ENCODE measurements around the gene STAT3.
"Not testable (repeated sequence)": the region's sequence is repeated elsewhere in the genome, so short reads cannot be mapped to it uniquely, and the experiment has no call there.

STAT3 gene

DNA sequence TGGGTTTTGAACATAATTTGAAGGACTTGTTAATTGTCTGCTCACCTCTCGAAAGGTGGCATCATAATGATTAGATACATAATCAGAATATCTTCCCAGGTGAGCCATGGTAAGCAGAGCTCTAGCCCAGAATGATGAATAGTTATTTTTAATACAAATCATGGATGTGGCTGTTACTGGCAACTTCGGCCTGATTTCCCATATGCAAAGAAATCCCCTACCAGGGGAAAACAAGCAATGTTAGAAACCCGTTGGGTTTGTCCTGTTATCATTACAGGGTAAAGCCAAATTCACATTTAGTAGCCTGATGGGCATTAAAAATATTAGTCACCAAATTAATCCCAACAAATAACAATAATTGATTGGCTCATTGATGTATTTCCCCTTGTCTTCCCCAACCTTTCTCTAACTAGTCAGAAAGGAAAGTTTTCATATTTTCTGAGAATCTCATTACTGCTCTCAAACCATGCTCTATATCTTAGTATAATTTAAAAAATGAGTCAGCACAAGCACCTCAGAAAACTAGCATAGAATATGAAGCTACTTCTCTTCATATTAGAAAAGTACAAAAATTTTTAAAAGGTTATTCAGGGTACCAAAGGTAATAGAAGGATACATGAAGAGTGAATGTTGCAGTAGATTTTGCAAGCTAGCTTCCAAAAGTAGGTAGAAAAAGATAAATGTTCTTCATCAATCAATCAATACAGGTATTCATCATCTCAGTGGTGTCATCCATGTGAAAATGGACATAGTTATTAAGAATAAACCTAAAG, 117.0 kb downstream of the STAT3 start:
- ATAC-seq (peak; percentile 53), DNase-seq (ENCODE audit: low spot score in 2 of 2) (no peak)
- H3K9me3 Mint-ChIP-seq: no peaks in the 10 kb centered on the region
- peaks cover 73% of the 10 kb centered on the region for H3K4me1 Mint-ChIP-seq
- H3K36me3 Mint-ChIP-seq: peaks cover 89% of the 10 kb centered on the region
- peak overlapping the region; percentile 94 for H3K27ac Mint-ChIP-seq
- H3K4me3 Mint-ChIP-seq: peak overlapping the region; percentile 91

DNA sequence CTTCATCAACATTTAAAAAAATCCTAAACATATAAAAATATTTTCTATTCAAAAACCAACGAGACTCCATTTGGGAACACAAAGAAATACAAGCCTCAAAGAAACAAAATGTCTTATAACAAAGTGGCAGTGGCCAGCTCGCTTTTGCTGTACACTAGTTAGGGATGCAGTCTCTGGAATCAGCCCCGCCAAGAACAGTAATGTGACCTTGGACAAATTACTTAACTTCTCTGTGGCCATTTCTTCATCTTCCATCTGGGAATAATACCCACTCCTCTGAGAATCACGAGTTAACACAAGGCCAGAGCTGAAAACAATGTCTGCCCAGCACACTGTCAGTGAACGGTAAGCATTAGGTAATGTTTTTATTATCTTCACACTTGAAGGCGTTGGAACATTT, 117.6 kb downstream of the STAT3 start:
- H3K36me3 Mint-ChIP-seq: peaks cover 88% of the 10 kb centered on the region
- ATAC-seq (no peak), DNase-seq (ENCODE audit: low spot score in 2 of 2) (no peak)
- peak overlapping the region; percentile 91 for H3K4me3 Mint-ChIP-seq
- H3K9me3 Mint-ChIP-seq: no peaks in the 10 kb centered on the region
- peak overlapping the region; percentile 94 for H3K27ac Mint-ChIP-seq
- H3K4me1 Mint-ChIP-seq: peaks cover 73% of the 10 kb centered on the region

DNA sequence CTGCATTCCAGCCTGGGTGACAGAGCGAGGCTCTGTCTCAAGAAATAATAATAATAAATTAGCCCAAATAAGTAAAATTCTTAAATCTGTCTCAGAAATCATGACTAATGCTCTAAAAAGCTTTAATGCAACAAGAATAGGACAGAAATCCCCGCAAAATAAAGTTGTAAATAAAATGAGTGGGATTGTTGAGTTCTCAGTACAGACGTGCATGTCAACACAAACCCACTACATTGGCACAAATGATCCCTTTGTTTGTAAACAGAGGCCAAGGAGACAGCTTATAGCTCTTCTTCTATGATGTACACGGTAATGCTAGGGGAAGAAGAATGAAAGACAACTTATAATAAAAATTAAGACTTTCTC, 118.1 kb downstream of the STAT3 start:
- H3K36me3 Mint-ChIP-seq: peaks cover 88% of the 10 kb centered on the region
- peak overlapping the region; percentile 94 for H3K27ac Mint-ChIP-seq
- DNase-seq (ENCODE audit: low spot score in 2 of 2): no peak
- H3K9me3 Mint-ChIP-seq: no peaks in the 10 kb centered on the region
- no peak for ATAC-seq
- peaks cover 73% of the 10 kb centered on the region for H3K4me1 Mint-ChIP-seq
- H3K4me3 Mint-ChIP-seq: peak overlapping the region; percentile 91

DNA sequence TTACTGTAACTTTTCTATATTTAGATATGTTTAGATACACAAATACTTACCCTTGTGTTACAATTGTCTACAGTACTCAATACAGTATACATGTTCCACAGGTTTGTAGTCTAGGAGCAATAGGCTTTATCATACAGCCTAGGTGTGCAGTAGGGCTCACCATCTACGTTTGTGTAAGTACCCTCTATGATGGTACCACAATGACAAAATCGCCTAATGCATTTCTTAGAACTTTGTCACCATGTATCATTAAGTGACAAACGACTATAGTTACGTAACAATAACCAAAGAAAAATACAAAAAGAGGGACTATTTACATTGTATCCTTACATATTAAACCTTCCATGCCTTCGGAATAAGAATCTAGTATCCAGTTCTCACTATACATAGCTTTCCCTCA, 120.0 kb downstream of the STAT3 start:
- Mint-ChIP-seq H3K27ac (peak overlapping the region; percentile 94), H3K9me3 (no peaks in the 10 kb centered on the region), H3K4me1 (peaks cover 59% of the 10 kb centered on the region), H3K4me3 (peak overlapping the region; percentile 91), H3K36me3 (peaks cover 72% of the 10 kb centered on the region)
- no peak for DNase-seq (ENCODE audit: low spot score in 2 of 2)
- ATAC-seq: no peak

DNA sequence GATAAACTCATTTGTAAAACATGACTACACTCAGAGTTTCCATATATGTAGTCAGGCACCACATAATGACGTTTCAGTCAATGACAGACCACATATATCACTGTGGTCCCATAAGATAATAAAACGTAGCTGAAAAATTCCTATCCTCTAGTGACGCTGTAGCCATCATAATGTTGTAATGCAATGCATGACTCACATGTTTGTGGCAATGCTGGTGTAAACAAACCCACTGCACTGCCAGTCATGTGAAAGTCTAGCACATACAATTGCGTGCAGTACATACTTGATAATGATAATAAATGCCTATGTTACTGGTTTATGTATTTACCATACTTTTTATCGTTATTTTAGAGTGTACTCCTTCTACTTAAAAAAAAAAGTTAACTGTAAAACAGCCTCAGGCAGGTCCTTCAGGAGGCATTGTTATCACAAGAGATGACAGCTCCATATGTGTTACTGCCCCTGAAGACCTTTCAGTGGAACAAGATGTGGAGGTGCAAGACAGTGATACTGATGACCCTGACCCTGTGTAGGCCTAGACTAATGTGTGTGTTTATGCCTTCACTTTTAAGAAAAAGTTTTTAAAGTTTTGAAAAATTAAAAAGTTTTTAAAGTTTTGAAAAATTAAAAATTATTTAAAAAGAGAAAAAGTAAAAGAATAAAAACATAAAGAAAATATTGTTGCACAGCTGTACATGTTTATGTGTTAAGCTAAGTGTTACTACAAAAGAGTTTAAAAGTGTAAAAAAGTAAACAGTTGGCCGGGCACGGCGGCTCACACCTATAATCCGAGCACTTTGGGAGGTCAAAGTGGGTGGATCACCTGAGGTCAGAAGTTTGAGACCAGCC, 121.1 kb downstream of the STAT3 start:
- peak; percentile 98 for ATAC-seq
- Mint-ChIP-seq H3K9me3 (no peaks in the 10 kb centered on the region), H3K27ac (peak overlapping the region; percentile 94), H3K36me3 (peaks cover 62% of the 10 kb centered on the region), H3K4me1 (peaks cover 50% of the 10 kb centered on the region), H3K4me3 (peak overlapping the region; percentile 54)
- peak in 1 of 2 donors; percentile 73 for DNase-seq (ENCODE audit: low spot score in 2 of 2)

DNA sequence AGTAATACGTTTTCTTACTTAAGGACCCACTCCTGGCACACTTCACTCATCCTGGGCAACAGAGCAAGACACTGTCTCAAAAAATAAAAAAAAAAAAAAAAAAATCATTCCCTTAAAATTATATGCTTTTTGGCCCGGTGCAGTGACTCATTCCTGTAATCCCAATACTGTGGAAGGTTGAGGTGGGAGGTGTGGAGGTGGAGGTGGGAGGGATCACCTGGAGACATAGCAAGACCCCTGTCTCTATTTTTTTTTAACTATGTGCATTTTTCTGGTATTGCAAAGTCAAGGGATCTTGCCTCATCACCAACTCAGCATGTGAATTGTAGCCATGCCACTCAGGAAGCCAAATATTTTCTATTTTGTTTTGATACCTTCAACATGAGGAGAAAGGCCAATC, 121.8 kb downstream of the STAT3 start:
- Mint-ChIP-seq H3K4me3 (peak overlapping the region; percentile 54), H3K36me3 (peaks cover 58% of the 10 kb centered on the region), H3K9me3 (no peaks in the 10 kb centered on the region), H3K4me1 (peaks cover 43% of the 10 kb centered on the region), H3K27ac (peak overlapping the region; percentile 94)
- ATAC-seq: no peak
- no peak for DNase-seq (ENCODE audit: low spot score in 2 of 2)

DNA sequence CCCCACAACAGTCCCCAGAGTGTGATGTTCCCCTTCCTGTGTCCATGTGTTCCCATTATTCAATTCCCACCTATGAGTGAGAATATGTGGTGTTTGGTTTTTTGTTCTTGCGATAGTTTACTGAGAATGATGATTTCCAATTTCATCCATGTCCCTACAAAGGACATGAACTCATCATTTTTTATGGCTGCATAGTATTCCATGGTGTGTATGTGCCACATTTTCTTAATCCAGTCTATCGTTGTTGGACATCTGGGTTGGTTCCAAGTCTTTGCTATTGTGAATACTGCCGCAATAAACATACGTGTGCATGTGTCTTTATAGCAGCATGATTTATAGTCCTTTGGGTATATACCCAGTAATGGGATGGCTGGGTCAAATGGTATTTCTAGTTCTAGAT, 123.9 kb downstream of the STAT3 start:
- Mint-ChIP-seq H3K4me1 (peaks cover 26% of the 10 kb centered on the region), H3K36me3 (peaks cover 37% of the 10 kb centered on the region)
- ATAC-seq; H3K9me3 Mint-ChIP-seq; H3K4me3 Mint-ChIP-seq; H3K27ac Mint-ChIP-seq; DNase-seq (ENCODE audit: low spot score in 2 of 2): not testable (repeated sequence)
